Endothelial cell of umbilical vein (primary cell): Measurements from ENCODE around the gene ITPR2.

ENCODE experiments used
- CTCF ChIP-seq, 2 donors: IDR thresholded peaks; 1 replicate in 1 of 2; 2 replicates in 1 of 2; pipeline ENCODE4 v1.5.1; 2011; ENCODE audit warnings: low read length in 2 of 2, mild to moderate bottlenecking in 2 of 2, moderate library complexity in 2 of 2, control low read depth in 1 of 2, inconsistent platforms in 1 of 2, low read depth in 1 of 2; ENCODE audit not compliant: insufficient read depth in 1 of 2; ENCODE audit errors: extremely low read depth in 1 of 2
- EZH2 ChIP-seq: IDR thresholded peaks from 2 replicates; pipeline ENCODE4 v1.6.1; 2012; ENCODE audit warnings: borderline replicate concordance, low read depth, mild to moderate bottlenecking, moderate library complexity, low read length, inconsistent platforms; ENCODE audit not compliant: severe bottlenecking
- JUN ChIP-seq: IDR thresholded peaks from 2 replicates; pipeline ENCODE4 v1.6.1; 2011; ENCODE audit warnings: borderline replicate concordance, low read depth; ENCODE audit not compliant: insufficient read length, insufficient read depth
- MYC ChIP-seq: IDR thresholded peaks from one replicate; pipeline ENCODE4 v1.6.1; 2011; ENCODE audit warnings: mild to moderate bottlenecking, low read depth, low read length
- POLR2A ChIP-seq: IDR thresholded peaks from 2 replicates; pipeline ENCODE4 v1.6.1; 2012; ENCODE audit warnings: low read depth, mild to moderate bottlenecking, control low read depth, low read length
- POLR2AphosphoS5 ChIP-seq: IDR thresholded peaks from 2 replicates; pipeline ENCODE4 v1.6.1; 2012; ENCODE audit warnings: low read depth, mild to moderate bottlenecking, control low read depth, low read length, moderate library complexity; ENCODE audit not compliant: insufficient read depth
- TF ChIP-seq, protein P1 (sequence below): IDR thresholded peaks from 2 replicates; pipeline ENCODE4 v1.6.1; 2011; ENCODE audit not compliant: insufficient read depth, insufficient read length

- TF ChIP-seq JUN (no peak), POLR2A (no peak), CTCF (IDR thresholded peaks at IDR 0.05; ENCODE audit: extremely low read depth in 1 of 2, insufficient read depth in 1 of 2, low read depth in 1 of 2, low read length in 2 of 2) (no peak), POLR2AphosphoS5 (no peak), EZH2 (no peak), MYC (no peak)
- TF ChIP-seq, protein P1, sequence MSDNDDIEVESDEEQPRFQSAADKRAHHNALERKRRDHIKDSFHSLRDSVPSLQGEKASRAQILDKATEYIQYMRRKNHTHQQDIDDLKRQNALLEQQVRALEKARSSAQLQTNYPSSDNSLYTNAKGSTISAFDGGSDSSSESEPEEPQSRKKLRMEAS = no peak
Measured at GRCh38 chr12:26533211-26533610, 299.8 kb downstream of the ITPR2 start.
